Large intestine (tissue), 12 donors: ENCODE results near the gene PTPN20. TPM values are rescaled to one million over a fixed set of nuclear protein-coding genes. Genes with fewer than 3 reads are reported as not detected.
"Not testable (repeated sequence)": the region's sequence is repeated elsewhere in the genome, so short reads cannot be mapped to it uniquely, and the experiment has no call there.

Source experiments
- DNase-seq, 2 donors: peaks; one replicate each; pipeline versions ENCODE4 v3.0.0 to v3.0.0-alpha.2; 2013
- H3K27ac ChIP-seq: one replicate; pipeline ENCODE4 v1.5.1; 2013; ENCODE audit warnings: low read length
- H3K27me3 ChIP-seq: 2 replicates; pipeline ENCODE4 v1.6.1; 2013; ENCODE audit warnings: low read length; ENCODE audit not compliant: control insufficient read depth, insufficient read depth
- H3K36me3 ChIP-seq: 2 replicates; pipeline ENCODE4 v1.6.1; 2013; ENCODE audit warnings: low read length; ENCODE audit not compliant: control insufficient read depth, insufficient read depth
- H3K4me1 ChIP-seq: one replicate; pipeline ENCODE4 v1.6.1; 2013; ENCODE audit warnings: low read length; ENCODE audit not compliant: control insufficient read depth, insufficient read depth
- H3K4me3 ChIP-seq: one replicate; pipeline ENCODE4 v1.5.1; 2013; ENCODE audit warnings: low read length
- H3K9me3 ChIP-seq: one replicate; pipeline ENCODE4 v1.6.1; 2013; ENCODE audit warnings: mild to moderate bottlenecking, low read depth, low read length, moderate library complexity; ENCODE audit not compliant: control insufficient read depth
- WGBS: methylation state at CpG from one replicate; pipeline ENCODE4 v1.1.5; 2013; ENCODE audit warnings: low lambda C conversion rate; ENCODE audit not compliant: insufficient coverage; 5-methylcytosine and 5-hydroxymethylcytosine counted together
- long read RNA-seq, 11 donors: transcript quantifications; one replicate each; lab custom pipeline, GENCODE V29; 2026
- polyA plus RNA-seq: library from polyadenylated mRNA; unstranded; fragments of 120-200 nt; gene quantifications from one replicate; pipeline ENCODE4 v1.2.1, GENCODE V29; 2013

PTPN20 gene, protein sequence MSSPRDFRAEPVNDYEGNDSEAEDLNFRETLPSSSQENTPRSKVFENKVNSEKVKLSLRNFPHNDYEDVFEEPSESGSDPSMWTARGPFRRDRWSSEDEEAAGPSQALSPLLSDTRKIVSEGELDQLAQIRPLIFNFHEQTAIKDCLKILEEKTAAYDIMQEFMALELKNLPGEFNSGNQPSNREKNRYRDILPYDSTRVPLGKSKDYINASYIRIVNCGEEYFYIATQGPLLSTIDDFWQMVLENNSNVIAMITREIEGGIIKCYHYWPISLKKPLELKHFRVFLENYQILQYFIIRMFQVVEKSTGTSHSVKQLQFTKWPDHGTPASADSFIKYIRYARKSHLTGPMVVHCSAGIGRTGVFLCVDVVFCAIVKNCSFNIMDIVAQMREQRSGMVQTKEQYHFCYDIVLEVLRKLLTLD
- polyA plus RNA-seq = 1.5 TPM
- long read RNA-seq, donor 1 = 0 reads
- long read RNA-seq, donor 2, partial matches to known transcripts = 0 of 1 reads
- long read RNA-seq, donor 2, other reads (novel, unspliced or antisense) = 0 of 1 reads
- long read RNA-seq, donor 3 = 0 reads
- long read RNA-seq, donor 4 = 0 reads
- long read RNA-seq, donor 5 = 0 reads
- long read RNA-seq, donor 6, partial matches to known transcripts = 0 of 1 reads
- long read RNA-seq, donor 6, other reads (novel, unspliced or antisense) = 0 of 1 reads
- long read RNA-seq, donor 7 = 0 reads
- long read RNA-seq, donor 8 = 0 reads
- long read RNA-seq, donor 9 = 0 reads
- long read RNA-seq, donor 10 = 0 reads
- long read RNA-seq, donor 11 = 0 reads

DNA sequence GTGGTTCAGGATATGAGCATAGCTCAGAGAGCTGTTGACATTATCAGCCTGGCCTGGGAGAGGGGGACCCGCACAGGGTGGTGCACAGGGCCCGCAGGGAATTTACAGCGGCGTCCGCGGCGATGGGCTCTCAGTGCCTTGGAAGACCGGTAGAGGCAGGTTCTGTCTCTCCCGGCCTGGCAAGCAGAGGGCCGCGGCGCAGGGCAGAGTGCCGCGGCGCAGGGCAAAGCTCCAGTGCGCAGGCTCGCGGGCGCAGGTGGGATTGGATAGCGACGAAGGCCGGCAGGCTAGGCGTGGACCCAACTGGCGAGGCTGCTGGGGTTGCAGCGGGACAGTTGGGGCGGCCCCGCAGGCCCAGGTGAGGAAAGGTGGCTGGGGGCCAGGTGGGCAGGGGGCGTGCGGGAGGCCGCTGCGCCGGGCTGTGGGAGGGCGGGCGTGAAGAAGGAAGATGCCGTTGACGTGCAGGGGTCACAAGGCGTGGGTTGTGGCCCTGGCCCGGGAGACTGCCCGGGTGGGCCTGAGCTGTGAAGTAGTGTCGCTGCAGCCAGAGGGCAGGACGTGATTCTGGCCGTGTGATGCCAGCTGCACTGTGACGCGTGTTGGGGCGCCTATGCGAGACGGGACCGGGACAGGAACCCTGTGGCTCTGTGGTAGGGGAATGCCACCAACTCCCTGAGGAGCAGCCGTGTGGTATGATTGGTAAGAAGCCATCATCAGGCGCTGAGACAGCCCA lies at the start of gene PTPN20:
Gene PTPN20 (plus strand): TSS at position 285 of the 733 bp plus-strand sequence. CDS start 21,072 bp downstream, outside the sequence.
- no CpG with 5 or more reads among the region's 50 CpGs for WGBS
- not testable (repeated sequence) for H3K4me3 ChIP-seq

DNA sequence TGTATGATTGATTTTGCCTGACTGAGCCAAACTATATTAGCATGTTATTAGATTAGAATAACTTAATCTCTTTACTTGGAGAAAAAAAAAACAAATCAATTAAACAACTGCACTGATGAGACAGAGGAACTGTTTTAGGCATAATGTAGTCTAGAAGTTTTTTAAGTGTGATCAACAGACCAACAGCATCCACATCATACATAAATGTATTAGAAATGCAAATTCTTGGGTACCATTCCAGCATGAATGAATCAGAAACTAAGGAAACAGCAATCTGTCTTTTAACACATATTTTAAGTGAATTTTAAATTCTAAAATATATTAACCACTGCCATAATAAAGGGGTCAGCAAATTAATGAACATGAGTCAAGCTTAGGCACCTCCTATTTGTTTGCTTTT lies 41.5 kb upstream of the PTPN20 start:
- H3K27me3 ChIP-seq, H3K4me3 ChIP-seq, H3K36me3 ChIP-seq, H3K9me3 ChIP-seq, H3K27ac ChIP-seq, DNase-seq, H3K4me1 ChIP-seq: not testable (repeated sequence)

More for the DNA sequence above, at the start of gene PTPN20:
- not testable (repeated sequence) for H3K27ac ChIP-seq, H3K9me3 ChIP-seq, H3K27me3 ChIP-seq, H3K4me1 ChIP-seq, H3K36me3 ChIP-seq
- peak; percentile 12 to 22 for DNase-seq

DNA sequence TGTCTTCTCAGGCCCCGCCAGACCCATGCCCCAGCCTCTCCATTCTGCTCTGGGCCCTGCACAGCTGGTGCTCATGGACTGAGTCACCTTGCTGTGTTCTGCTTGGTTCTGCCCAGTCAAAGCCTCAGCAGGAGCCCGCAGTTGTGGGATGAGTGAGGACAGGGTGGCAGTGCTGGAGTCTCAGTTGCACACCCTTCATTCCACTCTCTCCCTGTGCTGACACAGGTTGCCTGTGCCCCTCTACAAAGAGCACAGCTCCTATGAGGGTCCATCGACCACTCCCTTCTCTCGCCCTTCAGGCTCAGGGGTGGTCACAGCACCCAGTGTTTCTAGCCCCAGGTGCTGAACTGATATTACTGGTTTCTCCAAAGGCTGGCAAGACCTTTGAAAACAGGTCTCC lies 39.6 kb upstream of the PTPN20 start:
- H3K36me3 ChIP-seq, H3K4me1 ChIP-seq, H3K9me3 ChIP-seq, H3K27ac ChIP-seq, H3K27me3 ChIP-seq, H3K4me3 ChIP-seq, DNase-seq: not testable (repeated sequence)
- WGBS = no CpG with 5 or more reads among the region's 4 CpGs

DNA sequence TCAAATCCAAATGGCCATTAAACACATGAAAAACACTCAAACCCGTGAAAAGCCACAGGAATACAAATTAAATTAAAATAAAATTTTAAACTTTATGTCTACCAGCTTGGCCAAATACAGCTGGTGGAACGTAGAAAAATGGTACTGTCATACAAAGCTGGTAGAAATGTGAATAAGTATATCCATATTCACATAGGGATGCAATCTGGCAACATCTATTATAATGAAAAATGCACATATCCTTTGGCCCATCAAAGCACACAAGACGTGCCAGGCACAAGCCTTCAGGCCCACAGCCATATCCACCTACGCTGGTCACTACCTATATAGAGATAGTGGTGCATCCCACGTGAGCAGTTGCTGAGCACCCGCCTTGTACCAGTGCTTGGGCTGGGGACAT lies 35.9 kb upstream of the PTPN20 start:
- WGBS = no CpG with 5 or more reads among the region's 6 CpGs
- H3K4me3 ChIP-seq, H3K9me3 ChIP-seq, H3K27ac ChIP-seq, H3K36me3 ChIP-seq, H3K4me1 ChIP-seq, DNase-seq, H3K27me3 ChIP-seq: not testable (repeated sequence)

DNA sequence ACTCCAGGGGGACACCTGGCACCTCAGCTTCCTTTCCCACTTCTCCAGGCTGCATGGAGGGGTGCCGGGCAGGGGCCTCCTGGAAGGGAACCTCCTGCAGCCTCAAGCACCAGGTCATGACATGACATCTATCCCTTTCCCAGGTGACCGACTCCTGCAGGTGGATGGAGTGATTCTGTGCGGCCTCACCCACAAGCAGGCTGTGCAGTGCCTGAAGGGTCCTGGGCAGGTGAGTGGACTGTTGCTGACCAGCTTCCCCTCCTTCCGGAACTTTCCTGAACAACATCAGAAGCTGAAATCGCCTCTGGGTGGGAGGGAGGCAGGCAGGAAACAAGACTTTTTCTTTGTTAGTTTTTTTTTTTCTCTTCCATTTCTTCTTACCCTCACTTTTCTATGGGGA lies 34.5 kb upstream of the PTPN20 start:
- H3K4me1 ChIP-seq, H3K27me3 ChIP-seq, H3K36me3 ChIP-seq, DNase-seq, H3K4me3 ChIP-seq, H3K27ac ChIP-seq, H3K9me3 ChIP-seq: not testable (repeated sequence)
- WGBS = no CpG with 5 or more reads among the region's 5 CpGs

DNA sequence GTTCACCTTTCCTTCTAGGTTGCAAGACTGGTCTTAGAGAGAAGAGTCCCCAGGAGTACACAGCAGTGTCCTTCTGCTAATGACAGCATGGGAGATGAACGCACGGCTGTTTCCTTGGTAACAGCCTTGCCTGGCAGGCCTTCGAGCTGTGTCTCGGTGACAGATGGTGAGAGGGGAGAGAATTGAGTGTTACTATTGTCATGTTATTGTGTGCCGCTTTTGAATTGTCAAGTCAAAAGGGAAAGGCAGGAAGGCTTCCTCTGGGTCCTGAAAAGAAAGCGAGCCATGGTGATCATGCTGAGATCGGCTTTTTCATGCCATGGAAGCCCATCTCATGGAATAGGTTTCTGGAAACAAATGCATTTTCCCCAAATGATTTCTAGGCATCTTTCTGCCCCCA lies 32.5 kb upstream of the PTPN20 start:
- not testable (repeated sequence) for H3K27me3 ChIP-seq, H3K27ac ChIP-seq, H3K36me3 ChIP-seq, DNase-seq, H3K4me3 ChIP-seq, H3K9me3 ChIP-seq, H3K4me1 ChIP-seq
- WGBS = no CpG with 5 or more reads among the region's 7 CpGs

DNA sequence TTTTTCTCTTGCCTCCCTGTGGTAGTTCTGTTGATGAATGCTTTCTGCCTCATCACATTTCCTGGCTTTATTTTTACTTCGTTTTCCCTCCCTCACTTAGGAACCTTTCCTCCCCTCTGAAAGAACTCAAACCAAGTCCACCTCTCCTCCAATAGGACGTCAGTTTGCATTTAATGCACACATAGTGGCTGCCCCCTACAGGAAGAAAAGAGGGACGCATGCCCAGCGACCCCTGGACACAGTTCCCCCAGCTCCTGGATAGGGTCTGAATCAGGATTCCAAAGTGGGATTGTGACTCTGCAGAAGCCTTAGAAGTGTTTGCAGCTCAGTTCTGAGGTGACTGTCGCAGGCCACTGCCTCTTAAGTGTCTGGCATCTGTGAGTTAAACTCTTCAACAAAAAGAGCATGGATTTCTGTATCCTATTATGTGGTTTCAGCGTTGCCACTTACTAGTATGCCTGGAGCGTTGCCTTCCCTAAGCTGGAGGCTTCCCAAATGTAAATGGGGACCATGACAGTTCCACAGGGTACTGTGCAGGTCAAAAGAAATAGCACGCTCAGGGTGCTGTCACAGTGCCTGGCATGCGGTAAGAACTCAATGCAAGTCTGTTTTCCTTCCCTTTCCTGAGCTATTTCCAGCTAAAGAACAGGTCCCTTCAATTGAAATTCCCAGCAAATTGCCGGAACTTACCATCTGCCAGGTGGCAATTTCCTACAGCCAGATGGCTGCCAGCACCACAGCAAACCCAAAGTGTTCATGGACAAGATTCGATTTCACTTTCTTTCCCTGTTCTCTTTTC lies 20.2 kb upstream of the PTPN20 start:
- no CpG with 5 or more reads among the region's 11 CpGs for WGBS
- not testable (repeated sequence) for H3K27me3 ChIP-seq, H3K27ac ChIP-seq, H3K36me3 ChIP-seq, H3K4me3 ChIP-seq, DNase-seq, H3K9me3 ChIP-seq, H3K4me1 ChIP-seq

DNA sequence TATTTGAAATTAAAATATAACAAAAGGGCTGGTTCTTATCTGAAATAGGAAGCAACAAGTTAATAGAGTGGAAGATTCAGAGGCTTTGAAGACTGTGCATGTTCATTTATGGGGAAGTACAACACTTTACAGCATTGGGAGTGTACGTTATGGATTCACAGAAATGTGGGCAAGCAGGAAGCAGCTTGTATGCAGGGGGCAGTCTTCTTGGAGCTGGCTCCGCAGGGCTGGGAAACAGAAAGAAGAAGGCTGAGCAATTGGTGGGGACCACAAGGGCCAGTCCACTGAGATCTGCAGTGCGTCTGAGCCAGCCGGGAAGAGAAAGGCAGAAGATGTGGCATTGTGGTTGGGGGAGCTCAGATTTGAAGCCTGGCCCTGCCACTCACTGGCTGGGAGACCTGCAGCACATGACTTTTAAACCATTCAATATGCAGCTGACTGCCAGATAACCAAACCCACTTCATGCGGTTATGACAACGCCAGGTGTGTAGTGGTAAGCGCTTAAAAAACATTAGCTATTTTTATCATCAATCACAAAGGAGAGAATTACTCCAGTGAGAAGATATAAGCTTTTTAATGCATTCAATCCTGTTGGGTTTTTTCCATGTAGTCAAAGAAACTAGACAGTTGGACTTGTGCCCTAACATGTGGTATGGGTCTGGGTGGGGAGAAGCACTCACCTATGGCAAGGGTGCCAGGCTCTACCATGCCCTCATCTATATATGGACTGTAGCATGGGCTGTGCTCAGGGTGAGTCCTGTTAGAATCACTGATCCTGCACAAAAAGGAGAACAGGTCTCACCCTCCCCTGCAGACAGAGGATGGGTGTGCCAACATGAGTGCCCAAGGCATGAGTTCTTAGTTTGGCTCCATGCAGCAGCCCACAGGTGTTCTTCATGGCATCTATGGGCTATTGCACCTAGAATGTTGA lies 14.2 kb upstream of the PTPN20 start:
- H3K9me3 ChIP-seq = not testable (repeated sequence)
- WGBS = no CpG with 5 or more reads among the region's 7 CpGs

DNA sequence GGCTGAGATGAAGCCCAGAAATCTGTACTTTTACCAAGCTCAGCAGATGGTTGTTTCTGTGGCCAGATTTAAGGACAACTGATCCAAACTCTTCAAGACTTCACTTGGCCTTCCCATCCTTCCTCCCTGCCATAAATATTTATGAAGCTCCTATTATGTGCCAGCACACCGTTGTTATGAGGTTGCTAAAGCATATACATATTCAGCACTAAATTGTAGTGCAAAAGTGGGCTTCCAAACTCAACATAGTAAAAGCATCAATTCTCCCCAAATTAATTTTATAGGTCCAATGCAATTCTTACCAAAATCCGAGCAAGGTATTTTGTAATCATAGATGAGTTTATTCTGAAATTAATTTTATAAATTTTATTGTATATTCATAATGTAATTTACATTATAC lies 10.0 kb upstream of the PTPN20 start:
- not testable (repeated sequence) for H3K27me3 ChIP-seq, H3K4me1 ChIP-seq, H3K9me3 ChIP-seq, DNase-seq, H3K4me3 ChIP-seq, H3K27ac ChIP-seq, H3K36me3 ChIP-seq
- WGBS = no CpG with 5 or more reads among the region's 2 CpGs

More for the DNA sequence above, 14.2 kb upstream of the PTPN20 start:
- H3K4me1 ChIP-seq, H3K36me3 ChIP-seq, DNase-seq, H3K4me3 ChIP-seq, H3K27me3 ChIP-seq, H3K27ac ChIP-seq: not testable (repeated sequence)
